ENCODE data around the gene AOAH. TPM values are rescaled to one million over a fixed set of nuclear protein-coding genes. Genes with fewer than 3 reads are reported as not detected.

AOAH gene
- total RNA-seq, 1 donor from 2014 or later = 0.40 TPM

DNA sequence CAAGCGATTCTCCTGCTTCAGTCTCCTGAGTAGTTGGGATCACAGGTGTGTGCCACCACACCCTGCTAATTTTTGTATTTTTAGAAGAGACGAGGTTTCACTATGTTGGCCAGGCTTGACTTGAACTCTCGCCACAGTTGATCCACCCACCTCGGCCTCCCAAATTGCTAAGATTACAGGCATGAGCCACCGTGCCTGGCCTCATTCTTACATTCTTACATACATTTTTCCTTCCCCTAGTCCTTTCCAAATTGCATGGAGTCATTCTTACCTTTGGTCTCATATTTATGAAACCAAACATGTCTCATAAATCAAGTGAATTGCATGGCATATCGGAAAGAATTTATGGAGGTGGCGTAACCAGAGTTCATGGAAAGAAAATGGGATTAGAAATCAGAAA, 186.2 kb downstream of the AOAH start:
- Mint-ChIP-seq H3K36me3 (no peaks in the 10 kb centered on the region), H3K27ac (no peak overlapping the region), H3K4me1 (no peaks in the 10 kb centered on the region), H3K4me3 (no peak overlapping the region), H3K9me3 (no peaks in the 10 kb centered on the region), H3K27me3 (ENCODE audit: low read depth) (no peaks in the 10 kb centered on the region)
- TF ChIP-seq CTCF (IDR thresholded peaks at IDR 0.05; ENCODE audit: unreplicated experiment) = no peak
- no peak for DNase-seq (ENCODE audit: low spot score in 2 of 2, unreplicated experiment in 2 of 2)

- no peaks in the 10 kb centered on the region for H3K4me1 Mint-ChIP-seq
- TF ChIP-seq CTCF (IDR thresholded peaks at IDR 0.05; ENCODE audit: unreplicated experiment) = no peak
- H3K27me3 Mint-ChIP-seq (ENCODE audit: low read depth) = no peaks in the 10 kb centered on the region
- H3K9me3 Mint-ChIP-seq = no peaks in the 10 kb centered on the region
- H3K27ac Mint-ChIP-seq = no peak overlapping the region
- DNase-seq (ENCODE audit: low spot score in 2 of 2, unreplicated experiment in 2 of 2) = no peak
- H3K4me3 Mint-ChIP-seq = no peak overlapping the region
- no peaks in the 10 kb centered on the region for H3K36me3 Mint-ChIP-seq
These were observed 188.2 kb downstream of the AOAH start for GRCh38 chr7:36535866-36536664.

DNA sequence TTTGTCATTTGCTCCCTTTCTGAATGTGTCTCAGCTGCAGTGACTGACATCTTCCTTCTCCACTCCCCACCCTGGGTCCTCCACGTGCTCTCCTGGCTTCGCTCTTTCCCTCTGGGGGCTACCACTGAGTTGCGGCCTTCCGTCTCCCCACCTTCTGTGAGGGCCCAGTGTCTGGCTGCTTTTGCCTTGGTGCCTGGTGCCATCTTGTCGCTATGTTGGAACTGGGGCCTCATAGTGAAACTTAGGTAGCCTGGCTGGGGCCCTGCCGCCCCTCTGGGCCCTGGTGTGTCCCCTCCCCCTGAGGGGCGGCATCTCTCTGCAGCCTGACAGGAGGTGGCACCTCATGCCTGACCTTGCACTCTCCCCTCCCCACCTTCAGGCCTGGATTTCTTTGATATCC, 190.6 kb downstream of the AOAH start:
- H3K27me3 Mint-ChIP-seq (ENCODE audit: low read depth) = no peaks in the 10 kb centered on the region
- no peaks in the 10 kb centered on the region for H3K4me1 Mint-ChIP-seq
- DNase-seq (ENCODE audit: low spot score in 2 of 2, unreplicated experiment in 2 of 2) = no peak
- no peaks in the 10 kb centered on the region for H3K9me3 Mint-ChIP-seq
- TF ChIP-seq CTCF (IDR thresholded peaks at IDR 0.05; ENCODE audit: unreplicated experiment) = no peak
- H3K36me3 Mint-ChIP-seq = no peaks in the 10 kb centered on the region
- no peak overlapping the region for H3K27ac Mint-ChIP-seq
- H3K4me3 Mint-ChIP-seq = no peak overlapping the region

DNA sequence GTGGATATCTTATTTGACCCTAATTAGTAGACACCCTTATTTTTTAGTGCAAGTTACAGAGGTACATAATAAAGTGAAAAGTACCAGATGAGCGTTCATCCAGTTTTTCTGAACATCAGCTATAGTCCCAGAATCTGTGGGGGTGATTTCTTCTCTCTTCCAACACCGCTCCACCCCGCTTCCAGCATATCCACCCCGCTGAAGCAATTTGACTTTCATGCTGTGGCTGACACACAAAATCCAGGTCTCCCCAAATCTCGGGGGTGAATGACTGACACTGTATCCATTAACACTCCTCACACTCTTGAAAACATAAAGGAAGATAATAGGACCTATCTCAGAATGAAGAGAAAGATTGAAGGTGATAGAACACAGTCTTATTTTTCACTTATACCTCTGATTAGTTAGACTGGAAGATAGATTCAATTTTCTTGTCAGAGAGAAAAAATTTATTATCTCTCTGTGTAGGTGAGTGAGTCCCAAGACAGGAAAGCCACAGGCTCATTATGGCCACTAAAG, 191.3 kb downstream of the AOAH start:
- no peaks in the 10 kb centered on the region for H3K36me3 Mint-ChIP-seq
- DNase-seq (ENCODE audit: low spot score in 2 of 2, unreplicated experiment in 2 of 2) = no peak

DNA sequence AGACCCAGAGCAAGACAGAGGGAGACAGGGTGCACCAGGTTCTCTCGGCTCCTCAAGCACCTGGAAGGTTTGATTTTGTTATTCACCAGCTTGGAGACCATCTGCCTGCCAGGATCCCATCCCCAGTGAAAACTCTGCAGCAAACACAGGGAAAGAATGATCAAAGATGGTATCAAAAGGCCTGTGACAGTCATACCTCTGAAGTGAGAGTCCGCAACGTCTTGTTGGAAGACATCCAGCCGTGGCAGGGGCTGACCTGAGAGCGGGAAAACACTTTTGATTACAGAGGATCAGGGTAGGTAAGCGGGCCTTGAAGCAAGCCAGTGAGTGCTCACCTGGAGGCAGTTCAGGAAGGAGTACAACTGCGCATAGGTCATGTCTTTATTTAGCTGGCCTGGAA, 192.3 kb downstream of the AOAH start:
- no peaks in the 10 kb centered on the region for H3K9me3 Mint-ChIP-seq
- TF ChIP-seq CTCF (IDR thresholded peaks at IDR 0.05; ENCODE audit: unreplicated experiment) = no peak
- no peaks in the 10 kb centered on the region for H3K36me3 Mint-ChIP-seq
- no peak overlapping the region for H3K27ac Mint-ChIP-seq
- no peak for DNase-seq (ENCODE audit: low spot score in 2 of 2, unreplicated experiment in 2 of 2)
- H3K27me3 Mint-ChIP-seq (ENCODE audit: low read depth) = no peaks in the 10 kb centered on the region
- H3K4me1 Mint-ChIP-seq = peaks cover 2% of the 10 kb centered on the region
- no peak overlapping the region for H3K4me3 Mint-ChIP-seq

More for the DNA sequence above, 191.3 kb downstream of the AOAH start:
- TF ChIP-seq CTCF (IDR thresholded peaks at IDR 0.05; ENCODE audit: unreplicated experiment) = no peak
- Mint-ChIP-seq H3K4me1 (no peaks in the 10 kb centered on the region), H3K27ac (no peak overlapping the region), H3K9me3 (no peaks in the 10 kb centered on the region), H3K4me3 (no peak overlapping the region), H3K27me3 (ENCODE audit: low read depth) (no peaks in the 10 kb centered on the region)
